A673 (cell line): ENCODE measurements around the gene PACS2. TPM values are rescaled to one million over a fixed set of nuclear protein-coding genes. Genes with fewer than 3 reads are reported as not detected.

Source experiments
- BruUV-seq: library from RNA; stranded (reverse); fragments of 400-500 nt; replicated peaks from 2 replicates; lab custom pipeline; 2021; lab: Mats Ljungman, UMichigan
- CTCF ChIA-PET: fragments of 300-600 bp; sonication (Branson Sonifier 250); formaldehyde crosslinking; loops from one replicate; lab custom pipeline; 2022; ENCODE audit warnings: antibody characterized with exemption; lab: Charles Lee
- POLR2A ChIA-PET: fragments of 300-600 bp; sonication (Branson Sonifier 250); formaldehyde crosslinking; loops from one replicate; lab custom pipeline; 2022; ENCODE audit warnings: antibody characterized with exemption; ENCODE audit not compliant: low non-redundant PET; lab: Charles Lee
- DNase-seq: peaks from one replicate; pipeline ENCODE4 v3.0.0-alpha.2; 2015; ENCODE audit warnings: low spot score
- H3K27ac ChIP-seq: fragments of 200-600 bp; sonication (generic); 2 replicates; pipeline ENCODE4 v1.5.1; 2016; ENCODE audit warnings: mixed run types, low read depth, mild to moderate bottlenecking, mixed read lengths, antibody characterized with exemption, low read length; ENCODE audit not compliant: poor library complexity, severe bottlenecking
- H3K27me3 ChIP-seq: fragments of 200-600 bp; sonication (generic); replicated peaks from 2 replicates; pipeline ENCODE4 v1.6.1; 2017; ENCODE audit warnings: mixed run types, low read depth, mild to moderate bottlenecking, mixed read lengths, antibody characterized with exemption, low read length; ENCODE audit not compliant: insufficient read depth, poor library complexity
- H3K36me3 ChIP-seq: fragments of 200-600 bp; sonication (generic); 2 replicates; pipeline ENCODE4 v1.6.1; 2016; ENCODE audit warnings: mixed run types, mild to moderate bottlenecking, mixed read lengths, antibody characterized with exemption, low read length; ENCODE audit not compliant: insufficient read depth, poor library complexity, severe bottlenecking
- H3K4me1 ChIP-seq: fragments of 200-600 bp; sonication (generic); 2 replicates; pipeline ENCODE4 v1.6.1; 2017; ENCODE audit warnings: mixed run types, mild to moderate bottlenecking, mixed read lengths, antibody characterized with exemption, low read length; ENCODE audit not compliant: insufficient read depth, poor library complexity, severe bottlenecking
- H3K4me3 ChIP-seq: fragments of 200-600 bp; sonication (generic); 2 replicates; pipeline ENCODE4 v1.5.1; 2016; ENCODE audit warnings: low read depth, mixed run types, mild to moderate bottlenecking, mixed read lengths, low read length; ENCODE audit not compliant: poor library complexity, severe bottlenecking
- H3K9me3 ChIP-seq: fragments of 200-600 bp; sonication (generic); 2 replicates; pipeline ENCODE4 v1.6.1; 2016; ENCODE audit warnings: mixed run types, low read depth, mild to moderate bottlenecking, mixed read lengths, antibody characterized with exemption, low read length; ENCODE audit not compliant: poor library complexity, severe bottlenecking
- EZH2 ChIP-seq: fragments of 200-600 bp; sonication (generic); IDR thresholded peaks from 2 replicates; pipeline ENCODE4 v1.6.1; 2017; ENCODE audit warnings: borderline replicate concordance, low read depth, mild to moderate bottlenecking, mixed read lengths, antibody characterized with exemption, low read length; ENCODE audit not compliant: poor library complexity, severe bottlenecking
- intact Hi-C: fragments of 100-400 bp; cut with micrococcal nuclease; formaldehyde crosslinking; loops from one replicate; pipeline ENCODE4 v1.10.0; 2022; ENCODE audit not compliant: unreplicated experiment
- total RNA-seq: library from RNA; stranded (reverse); gene quantifications from 2 replicates; pipeline ENCODE4 v1.2.3, GENCODE V29; 2021
- TF ChIP-seq, protein P1 (sequence below): fragments of 300-800, 200-600 bp; sonication (generic); conservative IDR thresholded peaks from 2 replicates; pipeline ENCODE4 v1.5.1; 2017; ENCODE audit warnings: low read depth, mild to moderate bottlenecking, antibody characterized with exemption, low read length, moderate library complexity, mixed read lengths

PACS2 gene
- total RNA-seq, 1 experiment from 2014 or later: 52.5 TPM

DNA sequence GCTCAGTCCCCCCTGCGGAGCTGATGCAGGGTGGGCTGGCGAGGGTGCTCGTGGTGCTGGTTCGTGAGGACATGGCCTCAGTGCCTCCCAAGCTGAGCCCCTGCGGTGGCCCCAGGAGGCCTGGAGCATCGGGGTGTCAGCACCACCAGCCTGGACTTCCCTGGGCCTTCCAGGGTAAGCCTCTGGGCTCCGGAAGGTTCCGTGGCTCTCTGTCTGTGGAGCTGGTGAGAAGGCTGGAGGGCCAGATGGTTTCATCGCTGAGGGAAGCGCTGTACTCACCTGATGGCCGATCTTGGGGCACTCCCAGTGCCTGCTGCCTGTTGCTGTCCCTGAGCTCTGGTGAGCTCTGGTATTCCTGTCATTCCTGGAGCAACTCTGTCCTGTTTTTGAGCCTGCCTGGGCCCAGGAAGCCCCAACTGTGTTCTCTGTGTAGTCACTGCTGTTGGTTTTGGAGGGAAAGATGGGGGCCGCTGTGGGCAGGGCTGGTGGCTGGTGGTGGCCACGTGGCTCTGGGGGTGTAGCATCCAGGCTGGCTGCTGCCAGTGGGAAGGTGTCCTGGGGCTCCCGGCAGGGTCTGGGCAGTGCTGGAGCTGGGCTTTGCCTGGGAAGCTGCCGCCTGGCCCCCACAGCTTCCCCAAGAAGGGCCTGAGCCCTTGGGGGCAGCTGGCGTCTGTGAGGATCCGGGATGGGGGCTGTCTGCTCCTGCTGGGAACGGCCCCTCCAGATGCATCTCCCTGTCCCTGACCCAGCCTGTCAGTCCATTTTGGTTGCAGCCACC lies 123.4 kb downstream of the PACS2 start:
- BruUV-seq: no TSS peak
- intact Hi-C loops: no loop called here

DNA sequence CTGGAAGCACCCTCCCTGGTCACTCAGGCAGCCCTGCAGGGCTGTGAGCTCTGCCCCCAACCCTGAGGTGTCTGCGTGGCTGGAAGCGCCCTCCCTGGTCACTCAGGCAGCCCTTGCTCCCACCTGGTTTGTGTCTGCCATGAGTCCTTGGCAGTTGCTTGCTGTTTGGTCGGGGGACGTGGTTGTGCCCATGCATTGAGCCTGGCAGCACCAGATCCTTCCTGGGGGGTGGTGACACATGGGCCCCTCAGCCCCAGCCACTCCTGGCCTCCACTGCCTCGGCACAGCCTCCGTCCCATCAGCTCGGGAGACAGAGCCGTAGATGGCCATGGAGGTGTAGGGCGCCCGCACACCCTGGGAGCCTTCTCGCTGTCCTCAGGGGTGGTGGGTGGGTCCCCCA lies 124.6 kb downstream of the PACS2 start:
- no peaks in the 10 kb centered on the region for H3K27me3 ChIP-seq
- H3K4me3 ChIP-seq: no peak overlapping the region
- no TSS peak for BruUV-seq
- ChIA-PET CTCF (no interaction called here), POLR2A (no interaction called here)
- no peaks in the 10 kb centered on the region for H3K9me3 ChIP-seq
- peak overlapping the region; percentile 54 for H3K27ac ChIP-seq
- H3K36me3 ChIP-seq: peaks cover 24% of the 10 kb centered on the region
- TF ChIP-seq EZH2: no peak
- TF ChIP-seq, protein P1, sequence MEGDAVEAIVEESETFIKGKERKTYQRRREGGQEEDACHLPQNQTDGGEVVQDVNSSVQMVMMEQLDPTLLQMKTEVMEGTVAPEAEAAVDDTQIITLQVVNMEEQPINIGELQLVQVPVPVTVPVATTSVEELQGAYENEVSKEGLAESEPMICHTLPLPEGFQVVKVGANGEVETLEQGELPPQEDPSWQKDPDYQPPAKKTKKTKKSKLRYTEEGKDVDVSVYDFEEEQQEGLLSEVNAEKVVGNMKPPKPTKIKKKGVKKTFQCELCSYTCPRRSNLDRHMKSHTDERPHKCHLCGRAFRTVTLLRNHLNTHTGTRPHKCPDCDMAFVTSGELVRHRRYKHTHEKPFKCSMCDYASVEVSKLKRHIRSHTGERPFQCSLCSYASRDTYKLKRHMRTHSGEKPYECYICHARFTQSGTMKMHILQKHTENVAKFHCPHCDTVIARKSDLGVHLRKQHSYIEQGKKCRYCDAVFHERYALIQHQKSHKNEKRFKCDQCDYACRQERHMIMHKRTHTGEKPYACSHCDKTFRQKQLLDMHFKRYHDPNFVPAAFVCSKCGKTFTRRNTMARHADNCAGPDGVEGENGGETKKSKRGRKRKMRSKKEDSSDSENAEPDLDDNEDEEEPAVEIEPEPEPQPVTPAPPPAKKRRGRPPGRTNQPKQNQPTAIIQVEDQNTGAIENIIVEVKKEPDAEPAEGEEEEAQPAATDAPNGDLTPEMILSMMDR: no peak
- intact Hi-C loops: no loop called here
- peaks cover 6% of the 10 kb centered on the region for H3K4me1 ChIP-seq
- no peak for DNase-seq

More for the DNA sequence above, 123.4 kb downstream of the PACS2 start:
- Histone ChIP-seq H3K4me3 (no peak overlapping the region), H3K4me1 (peaks cover 6% of the 10 kb centered on the region), H3K36me3 (peaks cover 21% of the 10 kb centered on the region), H3K9me3 (no peaks in the 10 kb centered on the region), H3K27ac (no peak overlapping the region), H3K27me3 (no peaks in the 10 kb centered on the region)
- POLR2A ChIA-PET: no interaction called here
- no peak for TF ChIP-seq EZH2
- TF ChIP-seq, protein P1: no peak
- DNase-seq: no peak
- CTCF ChIA-PET: interaction anchor here (1.0 kb wide), 1 partner anchor 10 kb away, joined by 4 read pairs; no protein-coding TSS in a partner anchor

DNA sequence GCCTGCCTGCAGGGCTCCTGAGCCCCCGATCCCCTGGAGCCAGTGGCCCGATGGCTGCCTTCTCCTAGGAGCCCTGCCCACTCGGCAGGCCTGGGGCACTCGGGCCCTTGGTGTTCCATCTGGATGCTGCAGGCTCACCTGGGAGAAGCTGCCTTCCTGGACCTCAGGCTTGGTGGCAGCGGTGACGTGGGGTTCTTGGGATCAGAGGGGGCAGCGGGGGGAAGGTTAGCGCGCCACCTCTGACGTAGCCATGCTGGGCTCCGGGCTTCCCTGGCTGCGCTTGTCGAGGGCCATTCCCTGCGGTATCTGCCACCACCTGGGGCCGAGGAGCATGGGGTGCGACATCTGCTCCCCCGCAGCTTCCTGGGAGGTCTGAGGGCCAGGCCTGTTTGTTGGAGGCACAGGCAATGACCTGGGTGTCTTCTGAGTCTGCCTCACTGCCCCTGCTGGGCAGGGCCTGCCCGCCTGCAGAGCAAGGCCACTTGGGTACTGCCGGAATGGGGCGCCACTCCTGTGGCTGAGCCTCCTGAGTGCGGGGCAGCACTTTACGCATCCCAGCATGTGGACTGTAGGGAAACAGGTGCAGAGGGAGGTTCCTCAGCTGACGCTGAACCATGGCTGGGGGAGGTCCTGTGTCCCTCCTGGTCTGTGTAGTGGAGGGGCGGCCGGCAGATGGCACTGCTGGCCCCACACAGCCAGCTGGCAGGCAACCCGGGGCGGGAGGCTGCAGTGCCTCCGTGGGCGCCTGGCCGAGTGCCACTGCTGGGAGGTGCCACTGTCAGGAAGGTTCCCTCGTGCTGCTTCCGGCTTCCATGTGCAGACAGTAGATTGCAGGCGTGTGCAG lies 125.4 kb downstream of the PACS2 start:
- no peak overlapping the region for H3K4me3 ChIP-seq
- DNase-seq: peak; percentile 89
- peak overlapping the region; percentile 54 for H3K27ac ChIP-seq
- no peaks in the 10 kb centered on the region for H3K9me3 ChIP-seq
- POLR2A ChIA-PET: no interaction called here
- CTCF ChIA-PET: interaction anchor here (0.8 to 1.0 kb wide), 2 partner anchors 50 to 93 kb away, joined by 3 to 4 read pairs; no protein-coding TSS in a partner anchor
- no TSS peak for BruUV-seq
- TF ChIP-seq, protein P1: peak; percentile 70
- no peak for TF ChIP-seq EZH2
- H3K27me3 ChIP-seq: no peaks in the 10 kb centered on the region
- intact Hi-C loops: no loop called here
- H3K4me1 ChIP-seq: peaks cover 6% of the 10 kb centered on the region
- H3K36me3 ChIP-seq: peaks cover 27% of the 10 kb centered on the region
